ENCODE results near the gene GOLGA3. TPM values are rescaled to one million over a fixed set of nuclear protein-coding genes. Genes with fewer than 3 reads are reported as not detected.

Gene GOLGA3
- total RNA-seq, 1 experiment from 2014 or later = 62.2 TPM

DNA sequence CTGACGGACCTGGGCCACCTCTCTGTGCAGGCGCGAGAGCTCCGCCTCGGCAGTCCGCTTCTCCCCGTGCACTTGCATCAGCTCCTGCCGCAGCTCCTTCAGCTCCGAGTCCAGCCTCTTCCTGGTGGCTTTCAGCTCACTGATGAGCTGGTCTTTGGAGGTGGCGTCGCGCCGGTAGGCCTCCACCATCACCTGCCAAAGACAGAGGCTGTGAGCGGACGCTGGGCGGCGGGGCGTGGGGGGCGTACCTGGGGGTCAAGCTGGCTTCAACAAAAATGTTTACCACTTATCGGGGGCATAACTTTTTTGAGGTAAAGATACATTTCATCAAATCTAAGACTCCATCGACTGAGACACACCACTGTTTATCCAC lies 39.6 kb downstream of the GOLGA3 start:
- no TSS peak for BruUV-seq (replicated peaks)
- Mint-ChIP-seq H3K27me3 (ENCODE audit: insufficient read depth, unreplicated experiment) (no peaks in the 10 kb centered on the region), H3K4me3 (ENCODE audit: unreplicated experiment) (no peak overlapping the region), H3K4me1 (ENCODE audit: low read depth, unreplicated experiment) (no peaks in the 10 kb centered on the region), H3K27ac (ENCODE audit: unreplicated experiment) (no peak overlapping the region), H3K36me3 (ENCODE audit: insufficient read depth, unreplicated experiment) (peaks cover 74% of the 10 kb centered on the region), H3K9me3 (ENCODE audit: unreplicated experiment) (no peaks in the 10 kb centered on the region)
- DNase-seq = no peak
- Histone ChIP-seq H3K4me1 (no peaks in the 10 kb centered on the region), H3K4me3 (ENCODE audit: low read depth, low read length) (no peak overlapping the region), H3K9me3 (no peaks in the 10 kb centered on the region), H3K27me3 (replicated peaks; ENCODE audit: control insufficient read depth, insufficient read depth, low read length) (no peaks in the 10 kb centered on the region), H3K36me3 (ENCODE audit: control insufficient read depth, insufficient read depth, low read length) (peaks cover 1% of the 10 kb centered on the region; the same call in 1 of the 2 replicates)
- intact Hi-C loops (cut with micrococcal nuclease; ENCODE audit: unreplicated experiment) = no loop called here
- TF ChIP-seq, protein P1, sequence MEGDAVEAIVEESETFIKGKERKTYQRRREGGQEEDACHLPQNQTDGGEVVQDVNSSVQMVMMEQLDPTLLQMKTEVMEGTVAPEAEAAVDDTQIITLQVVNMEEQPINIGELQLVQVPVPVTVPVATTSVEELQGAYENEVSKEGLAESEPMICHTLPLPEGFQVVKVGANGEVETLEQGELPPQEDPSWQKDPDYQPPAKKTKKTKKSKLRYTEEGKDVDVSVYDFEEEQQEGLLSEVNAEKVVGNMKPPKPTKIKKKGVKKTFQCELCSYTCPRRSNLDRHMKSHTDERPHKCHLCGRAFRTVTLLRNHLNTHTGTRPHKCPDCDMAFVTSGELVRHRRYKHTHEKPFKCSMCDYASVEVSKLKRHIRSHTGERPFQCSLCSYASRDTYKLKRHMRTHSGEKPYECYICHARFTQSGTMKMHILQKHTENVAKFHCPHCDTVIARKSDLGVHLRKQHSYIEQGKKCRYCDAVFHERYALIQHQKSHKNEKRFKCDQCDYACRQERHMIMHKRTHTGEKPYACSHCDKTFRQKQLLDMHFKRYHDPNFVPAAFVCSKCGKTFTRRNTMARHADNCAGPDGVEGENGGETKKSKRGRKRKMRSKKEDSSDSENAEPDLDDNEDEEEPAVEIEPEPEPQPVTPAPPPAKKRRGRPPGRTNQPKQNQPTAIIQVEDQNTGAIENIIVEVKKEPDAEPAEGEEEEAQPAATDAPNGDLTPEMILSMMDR (IDR thresholded peaks at IDR 0.05; ENCODE audit: insufficient read depth in 1 of 2, low read depth in 1 of 2, low read length in 1 of 2, severe bottlenecking in 1 of 2, unreplicated experiment in 1 of 2) = no peak
- ChIA-PET CTCF (no interaction called here), POLR2A (no interaction called here)

DNA sequence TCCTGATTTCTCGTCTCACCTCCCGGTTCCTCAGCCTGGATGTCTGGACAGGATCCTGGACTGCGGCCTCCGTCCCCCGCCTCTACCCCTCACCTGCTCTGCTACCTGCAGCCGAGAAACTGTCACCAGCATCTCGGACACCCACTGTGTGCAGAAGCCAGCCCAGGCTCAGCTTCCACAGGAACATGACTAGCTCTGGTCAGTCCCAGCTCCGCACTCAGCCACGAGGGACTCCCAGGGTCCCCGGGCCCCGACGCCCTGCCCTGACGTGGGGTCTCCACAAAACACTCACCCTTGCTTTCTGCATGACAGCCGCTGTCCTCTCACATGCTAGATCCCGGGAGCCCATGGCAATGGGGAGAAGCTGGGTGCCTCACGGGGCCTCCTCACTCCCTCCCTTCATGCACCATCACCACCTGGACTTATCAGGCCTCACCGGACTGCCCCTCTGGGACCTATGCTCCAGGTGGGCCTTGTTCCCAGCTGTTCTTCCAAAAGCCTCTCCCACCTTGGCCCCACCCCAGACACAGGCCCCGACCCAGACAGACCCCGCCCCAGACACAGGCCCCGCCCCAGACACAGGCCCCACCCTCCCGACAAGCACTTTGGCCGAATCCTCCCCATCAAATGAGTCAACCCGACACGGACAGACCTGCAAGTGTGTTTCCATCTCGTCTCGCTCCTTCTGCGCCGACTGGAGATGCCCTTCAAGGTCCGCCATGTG lies 40.1 kb downstream of the GOLGA3 start:
- Mint-ChIP-seq H3K4me1 (ENCODE audit: low read depth, unreplicated experiment) (no peaks in the 10 kb centered on the region), H3K4me3 (ENCODE audit: unreplicated experiment) (no peak overlapping the region), H3K36me3 (ENCODE audit: insufficient read depth, unreplicated experiment) (peaks cover 73% of the 10 kb centered on the region), H3K27ac (ENCODE audit: unreplicated experiment) (no peak overlapping the region), H3K27me3 (ENCODE audit: insufficient read depth, unreplicated experiment) (no peaks in the 10 kb centered on the region), H3K9me3 (ENCODE audit: unreplicated experiment) (no peaks in the 10 kb centered on the region)
- DNase-seq = no peak
- no peak overlapping the region for H3K4me3 ChIP-seq (ENCODE audit: low read depth, low read length)
- no peaks in the 10 kb centered on the region for H3K27me3 ChIP-seq (replicated peaks; ENCODE audit: control insufficient read depth, insufficient read depth, low read length)
- peaks cover 1% of the 10 kb centered on the region; the same call in 1 of the 2 replicates for H3K36me3 ChIP-seq (ENCODE audit: control insufficient read depth, insufficient read depth, low read length)
- intact Hi-C loops (cut with micrococcal nuclease; ENCODE audit: unreplicated experiment) = no loop called here
- CTCF ChIA-PET = no interaction called here
- BruUV-seq (replicated peaks) = no TSS peak
- no peaks in the 10 kb centered on the region for H3K4me1 ChIP-seq
- TF ChIP-seq, protein P1 (IDR thresholded peaks at IDR 0.05; ENCODE audit: insufficient read depth in 1 of 2, low read depth in 1 of 2, low read length in 1 of 2, severe bottlenecking in 1 of 2, unreplicated experiment in 1 of 2) = no peak
- H3K9me3 ChIP-seq = no peaks in the 10 kb centered on the region
- POLR2A ChIA-PET = no interaction called here

DNA sequence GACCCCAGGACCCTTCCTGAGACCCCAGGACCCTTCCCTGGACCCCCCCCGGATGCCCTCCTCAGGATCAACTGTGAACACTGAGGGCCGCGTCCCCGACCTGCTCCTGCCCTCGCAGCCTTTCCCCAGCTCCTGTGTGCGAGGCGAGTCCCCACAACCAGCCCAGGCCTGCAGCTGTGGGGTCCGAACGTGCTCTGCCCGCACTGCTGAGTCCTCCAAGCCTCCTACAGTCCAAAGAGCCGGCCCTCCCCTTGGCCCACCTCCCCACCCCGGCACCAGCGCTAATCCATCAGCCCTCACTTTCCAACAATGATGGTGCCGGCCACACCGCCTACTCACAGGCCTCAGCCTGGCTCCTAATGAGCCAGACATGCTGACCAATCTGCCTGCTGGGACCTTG lies 40.8 kb downstream of the GOLGA3 start:
- peaks cover 1% of the 10 kb centered on the region; the same call in 1 of the 2 replicates for H3K36me3 ChIP-seq (ENCODE audit: control insufficient read depth, insufficient read depth, low read length)
- no peak overlapping the region for H3K4me3 Mint-ChIP-seq (ENCODE audit: unreplicated experiment)

More for the DNA sequence above, 40.8 kb downstream of the GOLGA3 start:
- Histone ChIP-seq H3K27me3 (replicated peaks; ENCODE audit: control insufficient read depth, insufficient read depth, low read length) (no peaks in the 10 kb centered on the region), H3K9me3 (no peaks in the 10 kb centered on the region), H3K4me1 (no peaks in the 10 kb centered on the region), H3K4me3 (ENCODE audit: low read depth, low read length) (no peak overlapping the region)
- Mint-ChIP-seq H3K9me3 (ENCODE audit: unreplicated experiment) (no peaks in the 10 kb centered on the region), H3K4me1 (ENCODE audit: low read depth, unreplicated experiment) (no peaks in the 10 kb centered on the region), H3K36me3 (ENCODE audit: insufficient read depth, unreplicated experiment) (peaks cover 79% of the 10 kb centered on the region), H3K27me3 (ENCODE audit: insufficient read depth, unreplicated experiment) (no peaks in the 10 kb centered on the region), H3K27ac (ENCODE audit: unreplicated experiment) (no peak overlapping the region)
- TF ChIP-seq, protein P1 (IDR thresholded peaks at IDR 0.05; ENCODE audit: insufficient read depth in 1 of 2, low read depth in 1 of 2, low read length in 1 of 2, severe bottlenecking in 1 of 2, unreplicated experiment in 1 of 2) = no peak
- intact Hi-C loops (cut with micrococcal nuclease; ENCODE audit: unreplicated experiment) = no loop called here
- no TSS peak for BruUV-seq (replicated peaks)
- ChIA-PET POLR2A (no interaction called here), CTCF (no interaction called here)
- no peak for DNase-seq
